KG1 (cell line): ENCODE data around the gene GGT6.
"Not testable (repeated sequence)": the region's sequence is repeated elsewhere in the genome, so short reads cannot be mapped to it uniquely, and the experiment has no call there.

Source experiments
- DNase-seq: peaks from one replicate; lab custom pipeline; 2025; lab: John Stamatoyannopoulos, UW

GGT6 gene

DNA sequence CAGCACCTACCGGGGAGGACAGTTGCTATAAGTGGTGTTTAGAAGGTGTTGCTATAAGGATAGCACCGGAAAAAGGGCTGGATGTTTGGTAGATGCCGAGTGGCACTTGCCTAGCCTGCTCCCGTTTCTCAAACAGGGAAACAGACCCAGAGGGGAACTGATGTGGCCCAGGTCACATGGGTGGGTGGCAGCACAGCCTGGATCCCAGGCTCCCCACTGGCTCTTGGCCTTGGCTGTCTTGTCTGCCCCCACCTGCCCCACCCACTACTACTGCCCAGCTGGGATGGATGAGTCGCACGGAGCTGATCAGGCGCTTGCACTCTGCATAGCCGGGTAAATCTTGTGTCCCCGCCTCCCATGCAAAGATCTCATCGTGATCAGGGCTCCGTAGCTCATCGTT, 31.2 kb upstream of the GGT6 start:
- DNase-seq = no peak

DNA sequence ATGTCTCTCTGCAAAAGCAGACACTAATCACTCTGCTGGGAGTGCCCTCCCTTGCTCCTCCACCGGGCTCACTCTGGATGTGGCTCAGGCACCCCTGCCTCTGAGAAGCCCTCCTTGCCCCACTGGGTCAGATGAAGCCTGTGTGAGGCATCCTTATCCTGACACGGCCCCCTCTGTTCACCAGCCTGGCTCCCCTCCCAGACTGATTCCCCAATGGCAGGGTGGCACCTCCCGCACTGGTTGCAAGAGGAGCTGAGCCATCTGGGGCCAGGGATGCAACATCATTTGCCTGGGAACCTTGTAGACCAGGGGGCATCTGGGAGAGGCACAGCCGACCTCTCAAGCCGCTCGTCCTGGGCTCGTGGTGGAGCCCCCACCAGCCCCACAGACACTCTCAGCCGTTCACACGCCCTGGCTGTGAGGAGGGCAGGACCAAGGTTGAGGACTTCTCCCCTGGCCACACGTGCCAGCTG, 30.6 kb upstream of the GGT6 start:
- DNase-seq = no peak

DNA sequence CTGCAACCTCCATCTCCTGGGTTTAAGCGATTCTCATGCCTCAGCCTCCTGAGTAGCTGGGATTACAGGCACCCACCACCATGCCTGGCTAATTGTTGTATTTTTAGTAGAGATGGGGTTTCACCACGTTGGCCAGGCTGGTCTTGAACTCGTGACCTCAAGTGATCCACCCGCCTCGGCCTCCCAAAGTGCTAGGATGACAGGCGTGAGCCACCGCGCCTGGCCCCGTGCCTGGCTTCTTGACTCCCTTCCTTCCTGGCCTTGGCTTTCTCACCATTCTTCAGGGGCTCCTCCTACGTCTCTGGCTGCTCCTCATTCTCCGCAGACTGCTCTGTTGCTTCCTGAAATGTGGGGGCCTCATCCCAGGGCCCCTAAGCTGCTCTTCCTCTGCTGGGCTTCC, 29.7 kb upstream of the GGT6 start:
- DNase-seq = not testable (repeated sequence)

DNA sequence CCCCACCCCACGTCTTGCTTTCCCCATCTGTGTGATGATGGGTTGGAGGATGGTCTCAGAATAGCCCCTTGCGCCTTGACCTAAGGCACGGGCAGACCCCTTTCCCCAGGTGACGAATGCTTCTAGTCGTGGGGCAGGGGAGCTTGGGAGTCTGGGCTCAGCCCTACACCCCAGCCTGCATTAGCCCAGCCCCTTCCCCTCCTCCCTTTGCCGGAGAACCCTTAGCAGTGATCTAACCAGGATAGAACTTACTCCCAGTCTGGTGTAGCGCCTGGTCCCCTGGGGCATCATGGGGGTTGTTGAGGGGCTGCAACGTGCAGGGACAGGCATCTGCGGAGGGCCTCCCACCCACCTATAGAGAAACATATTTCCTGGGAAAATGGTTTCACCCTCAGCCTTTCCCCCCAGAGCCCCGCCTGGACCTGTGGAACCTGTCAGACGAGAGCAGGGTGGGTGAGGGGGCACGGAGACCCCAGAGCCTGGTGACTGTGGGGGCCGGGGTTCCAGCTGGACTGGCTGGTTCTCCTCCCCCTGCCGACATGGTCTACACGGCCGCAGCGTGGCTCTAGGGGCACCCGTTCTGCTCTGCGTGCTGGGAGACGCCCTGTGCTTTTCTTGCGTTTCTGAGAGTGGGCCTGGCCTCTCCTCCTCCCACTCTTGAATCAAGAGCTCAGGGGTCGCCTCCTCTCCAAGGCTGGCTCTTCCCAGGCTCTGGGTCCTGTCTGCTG, 28.7 kb upstream of the GGT6 start:
- DNase-seq = no peak

DNA sequence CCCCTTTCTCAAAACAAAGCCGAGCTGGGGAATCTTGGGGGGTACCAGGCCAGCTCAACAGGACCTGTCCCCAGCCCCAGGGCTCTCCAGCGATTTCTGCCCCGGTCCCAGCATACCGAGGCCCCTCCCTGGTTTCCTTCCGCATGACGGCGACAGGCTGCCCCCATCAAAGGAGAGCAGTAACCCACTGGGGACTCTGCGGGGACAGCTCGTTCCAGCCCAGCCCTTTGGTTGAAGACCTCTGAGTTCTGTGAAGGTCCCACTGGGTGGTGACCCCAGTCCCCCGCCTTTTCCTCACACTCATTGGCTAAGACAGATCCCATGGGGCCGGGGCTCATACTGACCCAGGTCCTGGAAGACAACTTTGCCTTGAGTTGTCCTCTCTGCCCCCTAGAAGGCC, 28.0 kb upstream of the GGT6 start:
- DNase-seq = no peak

DNA sequence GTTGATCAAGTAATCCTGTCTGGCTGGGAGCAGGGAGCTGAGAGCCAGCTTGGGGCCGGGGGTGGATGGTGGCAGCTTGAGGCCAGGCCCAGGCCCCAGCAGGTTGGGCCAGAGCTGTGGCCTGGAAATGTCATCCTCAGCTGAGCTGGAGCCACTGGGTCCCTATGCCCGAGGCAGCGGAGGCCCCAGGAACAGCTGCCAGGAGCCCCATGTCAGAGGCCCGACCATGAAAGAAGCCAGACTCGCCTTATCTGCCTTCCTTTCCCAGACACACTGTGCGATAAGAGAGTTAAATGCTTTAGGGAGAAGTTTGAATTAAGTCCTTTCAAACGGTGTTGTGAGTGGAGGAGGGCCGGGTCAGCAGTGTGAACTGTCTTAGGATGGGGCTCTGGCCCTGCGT, 27.4 kb upstream of the GGT6 start:
- no peak for DNase-seq

DNA sequence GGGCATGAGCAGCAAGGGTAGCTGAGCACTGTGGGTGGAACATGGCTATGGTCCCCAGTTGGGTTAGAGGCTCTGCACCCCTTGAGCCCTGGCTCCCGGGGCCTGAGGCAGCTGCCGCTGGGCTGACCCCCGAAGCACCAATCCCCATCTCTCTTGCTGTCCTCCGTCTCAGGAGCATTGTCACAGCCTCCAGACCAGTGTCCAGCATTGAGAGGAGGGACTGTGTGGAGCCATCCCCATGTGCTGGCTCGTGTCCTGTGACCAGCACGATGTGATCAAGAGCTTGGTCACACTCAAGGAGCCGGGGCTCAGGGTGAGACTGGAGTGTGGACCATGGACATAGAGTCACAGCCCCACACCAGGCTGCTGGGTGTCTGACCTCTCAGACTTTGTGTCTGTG, 26.8 kb upstream of the GGT6 start:
- DNase-seq = no peak

DNA sequence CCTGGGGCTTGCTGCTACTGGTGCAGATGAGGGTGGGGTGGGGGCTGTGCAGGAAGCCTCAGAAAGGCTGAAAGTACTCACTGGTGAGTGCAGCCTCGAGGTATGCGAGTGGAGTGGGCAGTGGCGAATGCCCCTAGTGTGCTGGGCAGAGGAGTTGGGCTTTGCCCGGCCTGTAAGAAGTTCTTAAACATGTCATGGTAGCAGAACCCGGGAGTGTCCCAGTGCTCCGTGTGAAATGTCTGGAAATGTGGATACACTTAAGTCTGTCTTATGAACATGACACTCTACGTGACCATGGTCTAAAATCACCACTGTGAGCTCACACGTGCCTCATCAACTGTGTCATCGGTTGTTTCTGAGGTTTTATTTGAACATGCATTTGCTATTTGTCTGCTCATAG, 25.7 kb upstream of the GGT6 start:
- no peak for DNase-seq

DNA sequence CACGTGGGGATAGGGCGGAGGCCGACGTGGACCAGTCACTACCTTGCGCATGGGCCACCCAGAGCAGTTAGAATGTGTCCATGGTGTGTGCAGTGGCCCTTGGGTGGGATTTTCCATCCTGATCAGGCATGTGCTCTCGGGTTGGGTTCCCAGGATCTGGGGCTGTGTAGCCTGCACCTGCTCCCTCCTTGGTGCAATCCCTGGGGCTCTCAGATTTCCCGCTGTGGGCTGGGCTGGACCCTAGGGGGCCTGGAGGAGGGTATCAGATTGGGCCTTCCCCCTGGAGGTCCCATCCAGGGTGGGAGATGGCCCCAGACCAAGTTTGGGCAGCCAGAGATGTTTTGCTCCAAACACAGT, 25.2 kb upstream of the GGT6 start:
- no peak for DNase-seq

DNA sequence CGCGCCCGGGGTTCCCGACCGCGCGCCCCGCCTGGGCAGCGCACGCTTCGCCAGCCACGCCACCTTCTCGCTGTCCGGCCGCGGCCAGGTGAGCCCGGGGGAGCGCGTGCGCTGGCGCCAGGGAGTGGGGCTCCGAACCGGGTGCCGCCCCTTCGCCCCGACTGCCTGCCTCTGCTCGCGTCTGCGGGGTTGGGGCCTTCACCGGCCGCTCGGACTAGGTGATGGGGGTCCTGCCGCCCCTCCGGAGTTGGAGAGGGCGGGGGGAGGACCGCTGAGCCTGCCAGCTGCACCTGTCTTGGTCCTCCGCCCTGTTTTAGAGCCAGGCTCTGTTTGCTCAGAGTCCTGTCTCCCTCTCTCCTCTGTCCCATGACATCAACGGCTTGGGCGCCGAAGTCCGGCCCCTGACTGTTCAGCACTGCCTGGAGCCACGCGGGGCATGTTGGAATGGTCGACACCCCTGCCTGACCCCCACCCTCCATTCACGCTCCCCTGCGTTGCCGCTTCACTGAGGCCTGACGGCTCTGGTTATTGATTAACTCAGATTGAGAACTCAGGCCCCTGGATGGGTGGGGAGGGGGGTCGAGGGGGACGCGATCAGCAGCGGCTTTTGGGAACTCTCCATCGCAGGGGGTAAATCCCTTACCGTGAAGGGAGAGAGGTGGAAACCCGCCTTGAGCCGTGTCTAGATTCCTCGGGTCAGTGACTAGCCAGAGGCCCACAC, 24.7 kb upstream of the GGT6 start:
- DNase-seq = no peak

DNA sequence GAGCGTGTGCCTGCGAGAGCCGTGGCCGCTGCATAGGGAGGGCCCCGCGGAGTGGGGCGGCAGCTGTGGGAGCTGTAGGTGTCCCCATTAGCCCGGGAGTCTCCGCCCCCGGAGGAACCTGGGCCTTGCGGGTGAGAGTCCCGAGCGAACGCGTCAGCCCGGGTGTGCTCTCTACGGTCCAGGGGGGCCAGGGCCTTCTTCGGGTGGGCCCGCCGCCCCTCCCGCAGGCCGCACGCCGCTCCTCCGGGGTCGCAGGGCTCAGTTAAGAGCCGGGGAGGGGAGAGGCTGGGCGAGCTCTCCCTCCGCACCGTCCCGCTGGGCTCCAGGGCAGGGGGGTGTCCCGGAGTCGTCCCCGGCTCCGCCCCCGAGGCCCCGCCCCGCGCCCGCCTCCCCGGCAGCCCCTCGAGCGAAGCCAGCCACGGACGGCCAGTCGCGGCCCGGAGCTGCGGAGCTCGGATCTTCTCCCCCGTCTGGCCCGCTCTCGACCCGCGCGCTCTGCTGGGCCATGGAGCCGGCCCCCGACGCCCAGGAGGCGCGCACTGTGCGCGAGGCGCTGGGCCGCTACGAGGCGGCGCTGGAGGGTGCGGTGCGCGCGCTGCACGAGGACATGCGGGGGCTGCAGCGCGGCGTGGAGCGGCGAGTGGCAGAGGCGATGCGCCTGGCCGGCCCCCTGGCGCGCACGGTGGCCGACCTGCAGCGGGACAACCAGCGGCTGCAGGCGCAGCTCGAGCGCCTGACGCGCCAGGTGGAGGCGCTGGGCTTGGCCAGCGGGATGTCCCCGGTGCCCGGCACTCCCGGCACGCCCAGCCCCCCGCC, 23.9 kb upstream of the GGT6 start, which contains the start of gene SMTNL2:
SMTNL2 (plus strand) TSS at position 429 of the 816 bp plus-strand sequence; CDS start at position 506, 77 bp downstream.
- DNase-seq = no peak

DNA sequence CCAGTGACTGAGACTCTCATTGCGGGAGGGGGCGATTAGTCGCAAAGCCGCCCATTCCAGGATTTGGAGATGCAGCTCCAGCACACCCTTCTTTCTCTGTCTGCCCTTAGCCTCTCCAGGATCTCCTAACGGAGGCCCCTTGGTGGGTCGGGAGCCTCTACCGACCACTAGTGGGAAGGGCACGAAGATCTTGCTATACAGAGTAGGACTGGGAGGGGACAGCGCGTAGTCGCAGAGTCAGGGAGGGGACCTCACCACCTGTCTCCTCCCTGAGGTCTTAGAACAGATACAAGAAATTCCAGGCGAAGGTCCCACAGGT, 23.4 kb upstream of the GGT6 start:
- no peak for DNase-seq

DNA sequence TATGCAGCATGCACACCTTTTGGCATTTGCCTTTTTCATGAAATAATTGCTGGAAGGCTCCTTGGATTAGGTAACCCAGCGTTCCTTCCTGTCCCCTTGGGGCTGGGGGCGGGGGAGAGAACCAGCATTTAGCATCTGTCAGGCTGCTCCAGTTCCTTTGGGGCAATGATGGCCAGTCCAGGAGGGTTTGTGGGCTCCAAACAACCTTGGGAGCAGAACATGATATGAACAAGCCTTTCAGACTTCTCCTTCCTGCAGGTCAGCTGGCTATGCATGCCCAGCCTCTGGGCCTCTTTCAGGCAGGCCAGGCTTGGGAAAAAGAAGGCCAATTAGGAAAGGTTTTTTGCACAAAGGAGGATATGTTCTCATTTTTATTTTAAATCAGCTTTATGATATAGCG, 22.8 kb upstream of the GGT6 start:
- no peak for DNase-seq

DNA sequence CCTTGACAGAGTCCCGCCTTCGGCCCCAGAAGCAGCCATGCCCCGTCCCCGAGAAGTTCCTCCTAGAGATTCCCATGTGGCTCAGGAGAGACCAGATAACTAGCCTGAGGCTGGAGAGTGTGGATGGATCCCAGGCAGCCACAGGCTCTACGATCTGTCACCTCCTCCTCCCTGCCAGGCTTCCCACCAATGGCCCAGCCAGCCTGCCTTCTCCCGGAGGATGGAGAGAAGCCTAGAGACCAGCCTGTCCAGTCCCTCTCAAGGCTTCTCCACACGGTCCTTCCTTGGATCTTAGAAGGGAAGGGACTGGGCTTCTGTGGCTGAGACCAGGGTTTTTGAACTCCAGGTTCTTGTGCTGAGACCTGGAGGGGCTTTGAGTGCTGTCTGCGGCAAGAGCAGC, 22.3 kb upstream of the GGT6 start:
- no peak for DNase-seq

DNA sequence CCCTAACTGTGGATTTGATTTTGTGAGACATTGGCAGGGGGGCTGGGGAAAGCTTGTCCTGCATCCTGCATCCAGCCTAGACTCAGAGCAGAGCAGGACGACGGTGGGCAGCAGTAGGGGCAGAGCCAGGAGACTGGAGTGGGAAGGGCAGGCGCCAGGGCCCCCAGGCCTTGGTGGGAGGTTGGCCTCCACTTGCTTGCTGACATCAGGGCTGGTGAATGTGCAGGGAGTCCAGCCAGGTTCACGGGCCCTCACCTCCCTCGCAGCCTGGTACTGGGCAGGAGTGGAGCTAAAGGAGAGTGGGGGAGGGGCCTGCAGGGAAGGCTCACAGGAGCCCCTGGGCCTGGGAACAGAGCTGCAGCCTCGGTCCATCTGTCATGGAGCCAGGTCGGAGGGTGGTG, 21.7 kb upstream of the GGT6 start:
- DNase-seq = no peak

DNA sequence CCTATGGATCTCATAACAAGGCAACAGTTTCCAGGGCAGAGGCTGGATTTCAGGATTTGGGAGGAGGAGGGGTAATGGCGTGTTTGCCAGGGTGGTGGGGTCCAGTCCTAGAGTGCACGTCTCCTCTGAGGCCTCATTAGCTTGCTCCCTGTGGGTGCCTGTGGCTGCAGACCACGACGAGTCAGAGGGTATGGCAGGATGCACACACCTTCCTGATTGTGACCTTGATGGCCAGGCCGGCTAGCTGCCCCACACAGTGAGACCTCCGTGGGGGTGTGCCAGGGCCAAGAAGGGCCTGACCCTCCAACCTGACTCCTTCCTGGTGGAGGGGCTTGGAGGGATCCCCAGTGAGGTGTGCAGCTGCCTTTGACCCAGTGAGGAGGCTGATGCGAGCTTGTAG, 19.9 kb upstream of the GGT6 start:
- DNase-seq = no peak

DNA sequence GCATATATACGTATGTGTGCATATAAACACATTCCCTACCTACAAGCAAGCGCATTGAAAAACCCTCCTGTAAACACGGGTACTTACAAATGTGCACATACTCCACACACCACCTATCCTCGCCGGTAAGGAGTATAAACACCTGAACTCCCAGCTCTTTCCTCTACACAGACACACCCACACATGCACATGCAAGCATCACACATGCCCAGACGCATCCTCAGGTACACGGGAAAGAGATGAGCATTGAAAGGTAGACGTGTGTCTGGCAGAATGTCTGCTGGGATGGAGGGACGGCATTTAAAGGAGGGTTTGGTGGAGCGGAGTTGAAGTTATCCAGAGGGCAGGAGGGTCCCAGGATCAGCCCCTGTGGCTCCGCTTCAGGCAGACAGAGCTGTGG, 19.3 kb upstream of the GGT6 start:
- DNase-seq = no peak

DNA sequence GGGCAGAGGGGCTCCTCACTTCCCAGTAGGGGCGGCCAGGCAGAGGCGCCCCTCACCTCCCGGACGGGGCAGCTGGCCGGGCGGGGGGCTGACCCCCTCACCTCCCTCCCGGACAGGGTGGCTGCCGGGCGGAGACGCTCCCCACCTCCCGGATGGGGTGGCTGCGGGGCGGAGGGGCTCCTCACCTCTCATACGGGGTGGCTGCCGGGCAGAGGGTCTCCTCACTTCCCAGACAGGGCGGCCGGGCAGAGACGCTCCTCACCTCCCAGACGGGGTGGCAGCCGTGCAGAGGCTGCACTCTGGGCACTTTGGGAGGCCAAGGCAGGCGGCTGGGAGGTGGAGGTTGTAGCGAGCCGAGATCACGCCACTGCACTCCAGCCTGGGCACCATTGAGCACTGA, 18.0 kb upstream of the GGT6 start:
- DNase-seq = not testable (repeated sequence)

DNA sequence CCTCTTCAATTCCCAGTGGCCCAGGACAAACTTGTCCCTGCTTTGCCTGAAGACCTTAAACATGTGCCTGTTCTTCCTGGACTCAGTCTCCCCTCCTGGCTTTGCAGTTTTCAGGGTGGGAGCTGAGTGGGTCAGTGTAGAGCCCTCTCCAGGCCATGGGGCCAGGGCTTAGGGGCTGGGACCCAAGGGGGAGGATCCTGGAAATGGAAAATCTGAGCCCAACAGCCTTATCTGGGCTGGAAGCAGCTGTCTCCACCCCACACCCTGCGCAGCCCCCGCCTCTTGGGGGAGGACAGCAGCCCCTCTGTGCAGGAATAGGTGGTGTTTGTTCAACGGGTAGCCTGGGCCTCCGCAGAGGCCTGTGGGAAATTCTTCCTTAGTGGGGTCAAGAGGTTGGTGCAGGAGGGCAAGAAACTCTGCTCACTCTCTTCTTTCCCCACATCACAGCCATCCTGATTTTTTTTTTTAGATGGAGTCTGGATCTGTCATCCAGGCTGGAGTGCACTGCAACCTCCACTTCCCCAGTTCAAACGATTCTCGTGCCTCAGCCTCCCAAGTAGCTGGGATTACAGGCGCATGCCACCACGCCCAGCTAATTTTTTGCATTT, 17.1 kb upstream of the GGT6 start:
- no peak for DNase-seq

DNA sequence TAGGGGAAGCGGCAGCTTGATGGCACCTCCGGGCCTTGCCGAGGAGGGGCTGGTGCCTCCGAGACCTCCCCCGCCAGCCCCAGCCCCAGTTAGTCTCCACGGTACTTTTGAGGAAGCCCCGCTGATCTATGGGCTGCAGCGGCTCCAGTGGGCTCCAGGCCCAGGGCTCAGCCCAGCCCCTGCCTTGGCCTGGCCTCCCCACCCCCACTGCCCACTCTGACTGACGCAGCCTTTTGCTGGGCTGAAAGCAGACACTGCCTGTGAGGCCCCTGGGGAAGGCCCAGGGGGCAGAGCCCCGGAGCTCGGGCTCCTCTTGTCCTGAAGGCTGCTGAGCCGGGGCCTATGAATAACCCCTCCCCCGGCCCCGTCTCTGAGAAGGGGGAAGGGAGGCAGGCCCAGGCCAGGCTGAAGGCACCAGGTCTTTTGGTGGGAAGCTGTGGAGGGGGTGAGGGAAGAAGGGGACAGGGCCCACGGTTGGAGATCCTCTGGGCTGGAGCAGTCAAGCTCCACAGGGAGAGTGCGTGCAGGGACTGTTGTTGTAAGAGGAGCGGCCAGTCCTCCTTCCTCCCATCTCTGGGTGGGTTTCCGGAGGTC, 16.4 kb upstream of the GGT6 start:
- DNase-seq = no peak

DNA sequence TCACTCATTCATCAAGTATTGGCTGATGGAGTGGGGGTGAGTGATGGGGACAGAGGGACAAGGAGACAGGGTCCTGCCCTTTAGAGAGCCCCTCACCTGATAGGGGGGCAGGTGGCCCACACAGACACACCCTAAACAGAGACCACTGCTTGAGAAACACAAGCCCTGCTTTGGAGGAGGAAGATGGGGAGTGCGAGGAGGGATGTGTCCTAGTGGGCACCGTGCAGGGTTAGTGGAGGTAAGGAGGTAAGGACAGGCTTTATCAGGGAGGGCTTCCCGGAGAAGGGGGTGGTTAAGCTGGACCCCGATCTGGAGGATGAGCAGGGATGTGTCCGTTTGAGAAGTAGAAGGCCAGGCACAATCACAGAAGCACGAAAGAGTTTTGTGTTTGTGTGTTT, 15.8 kb upstream of the GGT6 start:
- no peak for DNase-seq

DNA sequence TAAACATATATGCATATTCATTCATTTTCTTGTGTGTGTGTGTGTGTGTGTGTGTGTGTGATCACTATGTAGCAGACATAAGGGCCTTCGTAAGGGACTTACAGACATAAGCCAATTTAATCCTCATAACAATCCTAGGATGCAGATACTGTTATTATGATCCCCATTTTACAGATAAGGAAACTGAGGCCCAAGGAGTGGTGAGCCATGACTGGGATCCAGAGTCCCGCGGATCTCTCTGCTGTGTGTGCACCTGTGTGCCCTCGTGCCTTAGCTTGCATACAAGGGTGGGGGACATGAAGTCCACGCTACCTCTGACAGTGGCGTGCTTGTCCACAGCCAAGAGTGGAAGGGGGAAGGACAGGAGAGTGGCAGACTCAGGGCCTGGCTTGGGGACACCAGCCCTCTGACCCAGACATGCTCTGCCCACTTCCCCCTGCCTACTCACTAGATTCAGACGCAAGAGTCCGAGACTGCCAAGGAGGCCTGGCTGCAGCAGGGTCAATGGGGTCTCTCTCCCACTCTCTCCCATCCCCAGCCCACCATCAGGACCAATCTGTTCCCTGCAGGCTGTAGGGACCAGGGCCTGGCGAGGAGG, 14.2 kb upstream of the GGT6 start:
- DNase-seq = no peak
